BJ (cell line): ENCODE data around the gene PLXDC1. TPM values are rescaled to one million over a fixed set of nuclear protein-coding genes. Genes with fewer than 3 reads are reported as not detected.

ENCODE experiments used
- CTCF ChIA-PET: fragments of 350-600 bp; formaldehyde crosslinking; extraction: SDS; loops from one replicate; lab custom pipeline; 2021; ENCODE audit warnings: antibody characterized with exemption, inconsistent platforms; lab: Yijun Ruan, JAX
- POLR2A ChIA-PET: fragments of 300-600 bp; sonication (Branson Sonifier 250); formaldehyde crosslinking; extraction: SDS; loops from one replicate; lab custom pipeline; 2021; ENCODE audit warnings: antibody characterized with exemption; lab: Charles Lee
- DNase-seq: peaks from one replicate; pipeline ENCODE4 v3.0.0-alpha.2; 2011; ENCODE audit warnings: low read depth
- H3K27me3 ChIP-seq: 2 replicates; pipeline ENCODE4 v1.6.0; 2011; ENCODE audit warnings: low read length; ENCODE audit not compliant: control insufficient read depth, insufficient read depth
- H3K36me3 ChIP-seq: 2 replicates; pipeline ENCODE4 v1.5.1; 2011; ENCODE audit warnings: low read length; ENCODE audit not compliant: control insufficient read depth, insufficient read depth
- H3K4me3 ChIP-seq: 2 replicates; pipeline ENCODE4 v1.5.1; 2011; ENCODE audit warnings: low read depth, mild to moderate bottlenecking, control low read depth, low read length
- CTCF ChIP-seq: IDR thresholded peaks from 2 replicates; pipeline ENCODE4 v1.5.1; 2011; ENCODE audit warnings: low read depth, mild to moderate bottlenecking, control low read depth, inconsistent platforms, low read length, moderate library complexity; ENCODE audit not compliant: insufficient read depth
- polyA plus RNA-seq: library from polyadenylated mRNA; depleted of rRNA; stranded (reverse); fragments of >200 nt; gene quantifications from 2 replicates; pipeline ENCODE4 v1.2.3, GENCODE V29; 2011

Gene PLXDC1
- polyA plus RNA-seq, 1 experiment: 5.0 TPM

- H3K4me3 ChIP-seq: no peak overlapping the region
- H3K27me3 ChIP-seq: peaks cover 7% of the 10 kb centered on the region; the same call in 1 of the 2 replicates
- DNase-seq: no peak
- ChIA-PET CTCF (interaction anchor here (0.6 to 2.0 kb wide), 3 partner anchors 8 to 238 kb away, joined by 3 to 5 read pairs (median 3); no protein-coding TSS in a partner anchor), POLR2A (no interaction called here)
- no peaks in the 10 kb centered on the region for H3K36me3 ChIP-seq
- TF ChIP-seq CTCF: no peak
Observed at GRCh38 chr17:39108461-39109375, 42.7 kb downstream of the PLXDC1 start.

GRCh38 chr17:39107973-39108372 lies 43.5 kb downstream of the PLXDC1 start:
- Histone ChIP-seq H3K36me3 (no peaks in the 10 kb centered on the region), H3K4me3 (no peak overlapping the region), H3K27me3 (peaks cover 7% of the 10 kb centered on the region; the same call in 1 of the 2 replicates)
- ChIA-PET CTCF (interaction anchor here (0.7 kb wide), 1 partner anchor 9 kb away, joined by 3 read pairs; no protein-coding TSS in a partner anchor), POLR2A (no interaction called here)
- TF ChIP-seq CTCF: no peak
- DNase-seq: no peak

- Histone ChIP-seq H3K27me3 (peaks cover 7% of the 10 kb centered on the region; the same call in 1 of the 2 replicates), H3K4me3 (no peak overlapping the region), H3K36me3 (no peaks in the 10 kb centered on the region)
- no peak for DNase-seq
- ChIA-PET CTCF (no interaction called here), POLR2A (no interaction called here)
- TF ChIP-seq CTCF: no peak
Observed at GRCh38 chr17:39107155-39107554, 44.3 kb downstream of the PLXDC1 start.

GRCh38 chr17:39105705-39106104 lies 45.7 kb downstream of the PLXDC1 start:
- Histone ChIP-seq H3K4me3 (no peak overlapping the region), H3K36me3 (no peaks in the 10 kb centered on the region), H3K27me3 (peaks cover 8% of the 10 kb centered on the region; the same call in 1 of the 2 replicates)
- DNase-seq: no peak
- ChIA-PET CTCF (no interaction called here), POLR2A (no interaction called here)
- no peak for TF ChIP-seq CTCF

GRCh38 chr17:39104657-39105056 lies 46.8 kb downstream of the PLXDC1 start:
- Histone ChIP-seq H3K27me3 (peaks cover 11% of the 10 kb centered on the region), H3K4me3 (no peak overlapping the region), H3K36me3 (no peaks in the 10 kb centered on the region)
- ChIA-PET CTCF (interaction anchor here (1.2 kb wide), 1 partner anchor 122 kb away, joined by 3 read pairs; no protein-coding TSS in a partner anchor), POLR2A (no interaction called here)
- no peak for DNase-seq
- TF ChIP-seq CTCF: no peak
